Measurements from ENCODE around the gene TNS1. TPM values are rescaled to one million over a fixed set of nuclear protein-coding genes. Genes with fewer than 3 reads are reported as not detected.

Gene TNS1
- total RNA-seq, 1 donor from 2014 or later = 11.6 TPM

DNA sequence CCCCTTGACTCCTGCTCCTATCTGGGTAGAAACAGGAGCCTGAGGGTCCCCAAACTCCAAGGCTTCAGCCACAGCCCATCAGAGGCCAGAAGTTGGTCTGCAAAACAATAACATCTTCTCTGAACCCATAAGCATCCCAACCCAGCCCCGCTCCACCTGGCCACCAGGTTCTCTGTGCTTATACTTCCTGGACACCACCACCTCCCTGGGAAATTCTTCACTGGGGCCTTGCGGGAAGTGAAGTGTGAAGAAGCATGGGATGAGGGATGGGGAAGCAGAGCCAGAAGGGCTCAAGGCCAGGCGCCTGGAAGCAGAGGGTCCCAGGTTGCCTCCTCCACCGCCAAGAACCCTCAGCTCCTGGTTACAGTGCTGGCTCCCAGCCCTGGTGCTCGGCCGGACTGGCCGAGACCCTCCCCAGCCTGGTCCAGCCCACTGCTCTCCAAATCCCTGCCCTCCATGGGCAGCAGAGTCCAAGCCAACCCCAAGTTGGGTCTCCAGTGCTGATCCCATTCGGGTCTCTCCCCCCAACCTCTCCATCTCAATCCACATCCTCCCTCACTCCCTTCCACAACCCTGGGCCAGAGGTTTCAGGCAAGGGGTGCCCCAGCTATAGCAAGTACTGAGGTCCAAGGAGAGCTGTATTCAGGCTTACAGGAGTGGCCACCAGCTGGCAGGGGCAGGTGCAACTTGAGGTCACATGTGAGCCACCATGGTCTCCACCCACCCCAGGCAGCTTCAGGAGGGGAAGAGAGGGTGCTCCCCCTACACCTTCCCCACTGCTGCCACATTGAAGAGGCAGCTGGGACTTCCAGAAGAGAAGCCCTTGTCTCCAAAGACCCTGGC is 60.7 kb downstream of the TNS1 start:
- no peaks in the 10 kb centered on the region for H3K36me3 Mint-ChIP-seq (ENCODE audit: low read depth, unreplicated experiment)
- DNase-seq (ENCODE audit: low spot score) = no peak
- H3K9me3 Mint-ChIP-seq (ENCODE audit: unreplicated experiment) = no peaks in the 10 kb centered on the region
- TF ChIP-seq, protein P1, sequence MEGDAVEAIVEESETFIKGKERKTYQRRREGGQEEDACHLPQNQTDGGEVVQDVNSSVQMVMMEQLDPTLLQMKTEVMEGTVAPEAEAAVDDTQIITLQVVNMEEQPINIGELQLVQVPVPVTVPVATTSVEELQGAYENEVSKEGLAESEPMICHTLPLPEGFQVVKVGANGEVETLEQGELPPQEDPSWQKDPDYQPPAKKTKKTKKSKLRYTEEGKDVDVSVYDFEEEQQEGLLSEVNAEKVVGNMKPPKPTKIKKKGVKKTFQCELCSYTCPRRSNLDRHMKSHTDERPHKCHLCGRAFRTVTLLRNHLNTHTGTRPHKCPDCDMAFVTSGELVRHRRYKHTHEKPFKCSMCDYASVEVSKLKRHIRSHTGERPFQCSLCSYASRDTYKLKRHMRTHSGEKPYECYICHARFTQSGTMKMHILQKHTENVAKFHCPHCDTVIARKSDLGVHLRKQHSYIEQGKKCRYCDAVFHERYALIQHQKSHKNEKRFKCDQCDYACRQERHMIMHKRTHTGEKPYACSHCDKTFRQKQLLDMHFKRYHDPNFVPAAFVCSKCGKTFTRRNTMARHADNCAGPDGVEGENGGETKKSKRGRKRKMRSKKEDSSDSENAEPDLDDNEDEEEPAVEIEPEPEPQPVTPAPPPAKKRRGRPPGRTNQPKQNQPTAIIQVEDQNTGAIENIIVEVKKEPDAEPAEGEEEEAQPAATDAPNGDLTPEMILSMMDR (IDR thresholded peaks at IDR 0.05; ENCODE audit: unreplicated experiment) = no peak
- no peak overlapping the region for H3K4me3 Mint-ChIP-seq (ENCODE audit: unreplicated experiment)
- peaks cover 15% of the 10 kb centered on the region for H3K4me1 Mint-ChIP-seq (ENCODE audit: unreplicated experiment)
- no peak overlapping the region for H3K27ac Mint-ChIP-seq (ENCODE audit: unreplicated experiment)
- peaks cover 6% of the 10 kb centered on the region for H3K27me3 Mint-ChIP-seq (ENCODE audit: unreplicated experiment)

DNA sequence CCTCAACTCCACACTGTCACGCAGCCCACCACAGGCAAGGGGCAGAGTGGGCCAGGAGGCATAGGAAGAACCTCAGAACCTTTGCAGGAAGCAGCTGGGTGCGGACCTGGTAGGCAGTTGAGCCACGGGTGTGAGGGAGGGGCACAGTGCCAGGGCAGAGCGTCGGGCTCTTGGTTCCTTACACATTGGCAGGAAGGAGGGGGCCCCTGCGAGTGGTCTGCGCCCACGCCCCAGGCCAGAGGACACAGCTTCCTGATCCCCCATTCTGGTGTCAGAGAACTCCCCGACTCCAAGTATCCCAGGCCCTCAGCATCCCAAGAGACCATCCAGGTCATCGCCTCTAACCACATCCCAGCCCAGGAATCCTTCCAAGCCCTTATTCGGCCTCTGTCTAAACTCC is 61.5 kb downstream of the TNS1 start:
- TF ChIP-seq, protein P1 (IDR thresholded peaks at IDR 0.05; ENCODE audit: unreplicated experiment) = no peak
- peaks cover 23% of the 10 kb centered on the region for H3K4me1 Mint-ChIP-seq (ENCODE audit: unreplicated experiment)
- H3K27me3 Mint-ChIP-seq (ENCODE audit: unreplicated experiment) = peaks cover 6% of the 10 kb centered on the region
- H3K27ac Mint-ChIP-seq (ENCODE audit: unreplicated experiment) = no peak overlapping the region
- H3K9me3 Mint-ChIP-seq (ENCODE audit: unreplicated experiment) = no peaks in the 10 kb centered on the region
- no peak overlapping the region for H3K4me3 Mint-ChIP-seq (ENCODE audit: unreplicated experiment)
- no peak for DNase-seq (ENCODE audit: low spot score)
- H3K36me3 Mint-ChIP-seq (ENCODE audit: low read depth, unreplicated experiment) = no peaks in the 10 kb centered on the region

DNA sequence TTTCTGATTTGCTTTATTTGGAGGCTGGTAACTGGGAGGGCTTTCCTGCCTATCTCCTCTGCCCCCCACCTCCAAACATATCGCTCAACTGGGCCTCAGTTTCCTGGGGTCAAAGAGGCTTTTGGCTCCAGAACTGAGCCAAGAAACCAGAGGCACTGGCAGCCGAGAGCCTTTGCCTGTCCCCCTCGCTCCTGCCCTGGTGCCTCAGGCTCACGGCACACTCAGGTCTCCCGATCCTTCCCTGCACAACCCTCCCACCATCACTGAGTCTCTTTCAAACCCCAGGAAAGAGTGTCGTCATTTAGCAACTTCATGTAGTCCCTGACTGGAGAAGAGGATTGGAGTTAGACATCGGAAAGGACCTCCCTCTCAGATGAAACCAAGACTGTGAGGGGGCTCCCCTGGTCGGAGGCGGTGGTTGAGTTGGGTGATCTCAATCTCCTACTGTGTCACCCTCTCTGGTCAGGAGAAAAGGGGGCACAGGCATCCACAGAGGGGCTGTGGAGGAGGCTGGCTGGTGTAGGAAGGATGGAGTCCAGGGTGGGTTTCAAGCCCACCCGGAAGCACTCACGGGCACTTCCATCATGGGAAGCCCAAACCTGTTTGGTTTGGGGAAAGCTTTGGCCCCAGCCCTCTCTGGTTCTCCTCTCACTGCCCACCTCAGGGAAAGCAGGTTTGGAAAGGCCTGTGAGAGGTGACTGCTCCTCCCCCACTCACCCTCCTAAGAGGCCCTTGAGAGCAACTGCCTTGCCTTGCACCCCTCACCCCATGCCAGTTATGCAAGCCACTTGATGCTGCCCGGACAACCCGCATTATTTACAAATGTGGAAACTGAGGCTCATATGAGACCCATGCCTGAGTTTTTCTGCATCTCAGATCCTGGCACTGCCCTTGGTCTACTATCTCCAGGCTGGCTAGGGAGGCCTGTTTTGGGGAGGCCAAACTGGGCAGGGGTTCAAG is 62.3 kb downstream of the TNS1 start:
- no peak for DNase-seq (ENCODE audit: low spot score)
- Mint-ChIP-seq H3K9me3 (ENCODE audit: unreplicated experiment) (no peaks in the 10 kb centered on the region), H3K4me1 (ENCODE audit: unreplicated experiment) (peaks cover 23% of the 10 kb centered on the region), H3K36me3 (ENCODE audit: low read depth, unreplicated experiment) (no peaks in the 10 kb centered on the region), H3K27me3 (ENCODE audit: unreplicated experiment) (peaks cover 9% of the 10 kb centered on the region), H3K27ac (ENCODE audit: unreplicated experiment) (no peak overlapping the region), H3K4me3 (ENCODE audit: unreplicated experiment) (no peak overlapping the region)
- TF ChIP-seq, protein P1 (IDR thresholded peaks at IDR 0.05; ENCODE audit: unreplicated experiment) = no peak

DNA sequence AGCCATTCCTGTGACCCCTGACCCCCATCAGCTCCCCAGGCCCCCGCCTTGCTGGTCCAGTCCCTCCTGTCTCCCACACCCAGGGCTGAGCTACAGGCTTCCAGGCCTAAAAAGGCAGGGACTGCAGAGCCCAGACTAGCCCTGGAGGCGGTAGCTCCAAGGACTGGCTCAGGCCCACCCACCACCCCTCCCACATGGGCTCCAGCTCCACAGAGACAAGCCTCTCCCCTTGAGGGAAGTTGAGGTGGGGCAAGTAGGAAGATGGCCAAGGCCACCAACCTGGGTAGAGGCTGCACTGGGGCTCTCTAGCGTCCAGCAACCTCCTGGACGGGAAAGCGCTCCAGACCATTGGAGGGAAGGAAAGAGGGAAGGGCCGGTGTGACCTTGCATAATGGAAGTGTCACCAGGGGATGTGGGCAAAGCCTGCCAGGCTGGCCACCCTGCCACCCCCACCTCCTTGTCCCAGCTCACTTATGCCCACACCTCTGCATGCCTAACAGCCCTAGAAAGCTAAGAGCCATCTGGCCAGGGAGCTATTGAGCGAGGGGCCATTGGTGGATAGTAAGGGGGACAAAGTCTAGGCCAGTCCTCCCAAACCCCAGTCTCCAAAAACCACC is 63.1 kb downstream of the TNS1 start:
- TF ChIP-seq, protein P1 (IDR thresholded peaks at IDR 0.05; ENCODE audit: unreplicated experiment) = no peak
- Mint-ChIP-seq H3K27me3 (ENCODE audit: unreplicated experiment) (peaks cover 9% of the 10 kb centered on the region), H3K36me3 (ENCODE audit: low read depth, unreplicated experiment) (no peaks in the 10 kb centered on the region), H3K4me1 (ENCODE audit: unreplicated experiment) (peaks cover 24% of the 10 kb centered on the region), H3K4me3 (ENCODE audit: unreplicated experiment) (no peak overlapping the region), H3K27ac (ENCODE audit: unreplicated experiment) (no peak overlapping the region), H3K9me3 (ENCODE audit: unreplicated experiment) (no peaks in the 10 kb centered on the region)
- no peak for DNase-seq (ENCODE audit: low spot score)

All from endothelial cell (in vitro differentiated cells).